ENCODE results near the gene FAM200B. TPM values are rescaled to one million over a fixed set of nuclear protein-coding genes. Genes with fewer than 3 reads are reported as not detected.

FAM200B gene
- total and polyA plus RNA-seq, 2 donors (not counting 1 experiment from before 2014, with no cell fraction given): 22.6 to 35.1 TPM

- peak overlapping the region; percentile 56 for H3K27ac ChIP-seq (ENCODE audit: insufficient read depth, low read length)
Observed at GRCh38 chr4:15695240-15695699, 13.6 kb downstream of the FAM200B start.

GRCh38 chr4:15695729-15696128 is 14.1 kb downstream of the FAM200B start:
- H2AFZ ChIP-seq (ENCODE audit: low read length): no peak overlapping the region
- H3K4me3 ChIP-seq (replicated peaks in 1 of 4; ENCODE audit: control extremely low read depth in 1 of 4, insufficient read depth in 1 of 4, low read depth in 3 of 4, low read length in 4 of 4): no peak overlapping the region
- H3K36me3 ChIP-seq (ENCODE audit: control insufficient read depth, insufficient read depth, low read length): no peaks in the 10 kb centered on the region
- H4K20me1 ChIP-seq (ENCODE audit: control insufficient read depth, extremely low read depth, insufficient read depth, low read length): no peaks in the 10 kb centered on the region
- peak in 1 of 2 donors; percentile 56 for DNase-seq (ENCODE audit: low read depth in 2 of 2)
- H3K27me3 ChIP-seq (ENCODE audit: control insufficient read depth, insufficient read depth, low read length): no peaks in the 10 kb centered on the region
- TF ChIP-seq EZH2 (IDR thresholded peaks at IDR 0.05; ENCODE audit: low read length, missing control alignments) (no peak), CTCF (conservative IDR thresholded peaks at IDR 0.05 in 1 of 2, IDR thresholded peaks at IDR 0.05 in 1 of 2; ENCODE audit: low read depth in 1 of 2, low read length in 2 of 2) (no peak)
- H3K4me1 ChIP-seq (ENCODE audit: control insufficient read depth, extremely low read depth, insufficient read depth, low read length): peaks cover 19% of the 10 kb centered on the region
- H3K9ac ChIP-seq (ENCODE audit: insufficient read depth, low read length): no peak overlapping the region
- H3K27ac ChIP-seq (ENCODE audit: insufficient read depth, low read length): peak overlapping the region; percentile 56
- H3K4me2 ChIP-seq (ENCODE audit: extremely low read depth, insufficient read depth, low read length): no peak overlapping the region
- H3K79me2 ChIP-seq (ENCODE audit: control insufficient read depth, insufficient read depth, low read length): no peaks in the 10 kb centered on the region
- no peaks in the 10 kb centered on the region for H3K9me3 ChIP-seq (ENCODE audit: control insufficient read depth, insufficient read depth, low read depth, low read length)

More at GRCh38 chr4:15695240-15695699, 13.6 kb downstream of the FAM200B start:
- H2AFZ ChIP-seq (ENCODE audit: low read length): no peak overlapping the region
- no peaks in the 10 kb centered on the region for H3K9me3 ChIP-seq (ENCODE audit: control insufficient read depth, insufficient read depth, low read depth, low read length)
- H3K4me3 ChIP-seq (replicated peaks in 1 of 4; ENCODE audit: control extremely low read depth in 1 of 4, insufficient read depth in 1 of 4, low read depth in 3 of 4, low read length in 4 of 4): no peak overlapping the region
- no peaks in the 10 kb centered on the region for H3K79me2 ChIP-seq (ENCODE audit: control insufficient read depth, insufficient read depth, low read length)
- no peaks in the 10 kb centered on the region for H3K36me3 ChIP-seq (ENCODE audit: control insufficient read depth, insufficient read depth, low read length)
- H3K4me1 ChIP-seq (ENCODE audit: control insufficient read depth, extremely low read depth, insufficient read depth, low read length): peaks cover 22% of the 10 kb centered on the region
- no peak overlapping the region for H3K4me2 ChIP-seq (ENCODE audit: extremely low read depth, insufficient read depth, low read length)
- no peak overlapping the region for H3K9ac ChIP-seq (ENCODE audit: insufficient read depth, low read length)
- peak; percentile 74 to 100 for DNase-seq (ENCODE audit: low read depth in 2 of 2)
- no peaks in the 10 kb centered on the region for H3K27me3 ChIP-seq (ENCODE audit: control insufficient read depth, insufficient read depth, low read length)
- TF ChIP-seq EZH2 (IDR thresholded peaks at IDR 0.05; ENCODE audit: low read length, missing control alignments) (no peak), CTCF (conservative IDR thresholded peaks at IDR 0.05 in 1 of 2, IDR thresholded peaks at IDR 0.05 in 1 of 2; ENCODE audit: low read depth in 1 of 2, low read length in 2 of 2) (no peak)
- H4K20me1 ChIP-seq (ENCODE audit: control insufficient read depth, extremely low read depth, insufficient read depth, low read length): no peaks in the 10 kb centered on the region

- no peak for DNase-seq (ENCODE audit: low read depth in 2 of 2)
- Histone ChIP-seq H2AFZ (ENCODE audit: low read length) (no peak overlapping the region), H3K9ac (ENCODE audit: insufficient read depth, low read length) (no peak overlapping the region), H3K27ac (ENCODE audit: insufficient read depth, low read length) (no peak overlapping the region), H3K9me3 (ENCODE audit: control insufficient read depth, insufficient read depth, low read depth, low read length) (no peaks in the 10 kb centered on the region), H3K4me3 (replicated peaks in 1 of 4; ENCODE audit: control extremely low read depth in 1 of 4, insufficient read depth in 1 of 4, low read depth in 3 of 4, low read length in 4 of 4) (no peak overlapping the region), H4K20me1 (ENCODE audit: control insufficient read depth, extremely low read depth, insufficient read depth, low read length) (no peaks in the 10 kb centered on the region), H3K79me2 (ENCODE audit: control insufficient read depth, insufficient read depth, low read length) (no peaks in the 10 kb centered on the region), H3K4me2 (ENCODE audit: extremely low read depth, insufficient read depth, low read length) (no peak overlapping the region), H3K36me3 (ENCODE audit: control insufficient read depth, insufficient read depth, low read length) (no peaks in the 10 kb centered on the region), H3K27me3 (ENCODE audit: control insufficient read depth, insufficient read depth, low read length) (no peaks in the 10 kb centered on the region), H3K4me1 (ENCODE audit: control insufficient read depth, extremely low read depth, insufficient read depth, low read length) (peaks cover 11% of the 10 kb centered on the region)
- TF ChIP-seq CTCF (conservative IDR thresholded peaks at IDR 0.05 in 1 of 2, IDR thresholded peaks at IDR 0.05 in 1 of 2; ENCODE audit: low read depth in 1 of 2, low read length in 2 of 2): no peak
- no peak for TF ChIP-seq EZH2 (IDR thresholded peaks at IDR 0.05; ENCODE audit: low read length, missing control alignments)
Observed at GRCh38 chr4:15696866-15697265, 15.2 kb downstream of the FAM200B start.

All from fibroblast of lung (primary cell).